HG03469 (cell line): ENCODE data around the gene TMA7B.
"Not testable (repeated sequence)": the region's sequence is repeated elsewhere in the genome, so short reads cannot be mapped to it uniquely, and the experiment has no call there.

Source experiments
- ATAC-seq: cut with Tn5 transposase; IDR thresholded peaks from one replicate; pipeline ENCODE4 v1.9.1; 2021; ENCODE audit warnings: mild to moderate bottlenecking, moderate library complexity, moderate number of reproducible peaks; ENCODE audit not compliant: unreplicated experiment

Gene TMA7B

DNA sequence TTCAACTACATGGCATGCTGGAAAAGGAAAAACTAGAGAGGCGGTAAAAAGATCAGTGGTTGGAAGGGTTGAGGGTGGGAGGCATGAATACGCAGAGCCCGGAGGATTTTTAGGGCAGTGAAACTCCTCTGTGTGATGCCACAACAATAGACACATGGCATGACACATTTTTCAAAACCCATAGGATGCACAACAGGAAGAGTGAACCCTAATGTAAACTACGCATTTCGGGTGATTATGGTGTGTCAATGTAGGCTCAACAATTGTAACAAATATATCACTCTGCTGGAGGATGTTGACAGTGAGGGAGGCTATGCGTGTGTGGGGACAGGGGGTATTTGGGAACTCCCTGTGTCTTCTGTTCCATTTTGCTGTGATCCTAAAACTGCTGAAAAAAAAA, 18.9 kb downstream of the TMA7B start:
- no peak for ATAC-seq

DNA sequence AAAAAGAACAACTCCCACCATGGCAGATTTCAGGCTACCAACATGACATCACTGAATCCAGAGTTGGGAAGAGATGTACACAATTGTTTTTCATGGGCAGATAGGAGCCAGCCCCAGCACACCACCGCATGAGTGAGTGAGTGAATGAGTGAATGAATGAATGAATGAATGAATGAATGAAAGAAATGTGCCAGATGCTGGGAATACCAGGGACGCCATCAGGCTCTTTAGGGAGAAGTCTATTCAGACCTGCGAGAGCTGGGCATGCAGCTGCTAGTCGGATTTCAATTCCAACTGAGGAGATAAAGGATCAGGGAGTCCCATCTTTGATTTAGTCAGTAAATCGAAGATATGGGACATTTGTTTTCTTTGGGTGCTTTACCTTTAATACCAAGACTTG, 19.3 kb downstream of the TMA7B start:
- no peak for ATAC-seq

DNA sequence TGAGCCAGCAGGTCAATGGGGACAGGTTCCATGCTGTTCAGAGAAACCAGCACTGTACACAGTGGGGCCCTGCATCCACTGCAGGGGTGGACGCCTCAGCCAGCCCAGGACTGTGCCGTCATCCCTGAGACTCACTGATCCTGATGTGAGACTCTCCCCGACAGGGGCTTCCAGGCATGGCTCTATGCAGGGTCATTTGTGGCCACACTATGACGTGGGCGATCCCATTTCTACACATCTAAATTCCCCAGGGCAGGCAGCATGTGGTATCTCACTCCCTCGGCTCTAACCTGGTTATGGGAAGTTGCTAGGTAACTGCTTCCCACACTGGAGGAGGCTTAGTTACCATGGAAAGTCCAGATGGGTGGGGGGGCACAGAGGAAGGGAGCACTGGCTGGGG, 20.4 kb downstream of the TMA7B start:
- ATAC-seq, result no peak

DNA sequence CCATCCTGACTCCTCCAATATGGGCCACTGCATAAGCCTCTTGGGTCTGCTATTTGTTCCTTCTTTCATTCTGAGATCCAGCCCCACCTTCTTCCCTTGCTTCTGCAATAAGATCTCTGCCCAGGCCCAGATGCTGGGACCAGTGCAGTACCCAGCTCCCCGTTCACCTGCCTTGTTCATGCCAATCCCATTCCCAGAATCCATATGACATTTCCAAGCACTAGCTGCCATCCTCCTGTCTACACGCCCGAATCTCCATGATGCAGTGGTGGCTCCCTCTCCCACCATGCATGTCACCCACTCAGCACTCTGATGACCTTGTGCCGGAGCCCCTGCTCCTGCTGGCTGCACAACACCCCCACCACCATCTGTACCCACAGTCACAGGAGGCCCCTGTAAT, 23.1 kb downstream of the TMA7B start:
- no peak for ATAC-seq

DNA sequence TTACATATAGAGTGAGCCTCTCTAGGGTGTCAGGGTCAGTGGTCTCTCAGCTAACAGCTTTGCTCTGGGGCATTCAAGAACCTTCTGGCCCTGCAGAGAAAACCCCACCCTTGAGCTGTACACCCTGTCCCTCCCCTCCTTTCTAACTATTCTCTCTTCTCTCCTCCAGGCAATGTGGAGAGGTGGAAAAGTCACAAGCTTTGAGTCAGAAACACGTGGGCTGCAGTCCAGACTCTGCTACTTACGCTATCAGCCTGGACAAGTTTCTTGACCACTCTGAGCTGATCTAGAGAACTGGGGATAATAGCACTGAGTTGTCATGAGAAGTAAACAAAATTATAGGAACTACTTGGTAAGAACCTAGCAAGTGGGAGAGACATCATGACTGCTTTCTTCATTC, 23.8 kb downstream of the TMA7B start:
- no peak for ATAC-seq

DNA sequence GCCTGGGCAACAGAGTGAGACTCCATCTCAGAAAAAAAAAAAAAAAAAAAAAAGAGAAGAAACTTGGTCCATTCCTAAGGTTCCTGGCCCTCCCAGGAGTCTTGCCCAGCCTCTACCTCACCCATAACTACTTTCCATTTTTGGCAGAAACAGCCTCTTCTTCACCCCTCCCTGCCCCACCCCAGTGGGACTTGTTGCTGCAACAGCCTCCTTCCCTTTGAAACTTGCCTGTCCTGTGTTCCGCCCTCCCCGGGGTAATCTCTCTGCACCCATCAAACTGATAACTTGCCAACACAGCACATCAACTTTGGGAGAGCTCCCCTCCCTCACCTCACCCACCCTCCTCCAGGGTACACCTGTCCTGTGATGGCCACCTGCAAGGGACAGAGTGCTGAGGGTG, 24.5 kb downstream of the TMA7B start:
- no peak for ATAC-seq

DNA sequence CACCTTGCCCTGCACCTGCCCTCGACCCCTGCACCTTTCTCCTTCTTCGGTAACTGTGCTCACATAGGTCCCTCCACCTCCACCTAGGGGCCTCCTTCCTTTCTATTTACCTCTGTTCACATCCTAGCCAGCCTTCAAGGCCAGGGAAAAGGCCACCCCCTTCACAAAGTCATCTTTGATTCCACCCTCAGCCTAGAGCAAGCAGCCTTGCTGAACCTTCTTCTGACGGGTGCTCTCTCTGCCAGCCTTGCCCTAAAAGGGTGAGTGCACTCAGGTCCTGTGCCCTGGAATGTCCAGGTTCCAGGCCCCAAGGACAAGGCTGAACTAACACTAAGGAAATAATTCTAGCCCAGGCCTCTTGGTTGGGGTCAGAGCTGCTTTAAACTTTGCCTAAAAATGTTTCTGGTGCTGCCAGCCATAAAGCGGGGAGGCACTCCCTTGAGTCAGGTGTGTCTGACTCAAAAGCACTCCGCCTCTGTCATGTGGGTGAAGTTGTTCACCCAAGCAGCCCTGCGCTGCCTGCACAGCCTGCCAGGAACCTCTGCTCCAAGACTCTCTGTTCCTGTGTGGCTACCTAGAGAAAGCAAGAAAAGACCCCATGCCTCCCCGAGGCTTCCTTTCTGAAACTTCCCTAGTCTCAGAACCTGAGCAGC, 25.3 kb downstream of the TMA7B start:
- ATAC-seq, result no peak

DNA sequence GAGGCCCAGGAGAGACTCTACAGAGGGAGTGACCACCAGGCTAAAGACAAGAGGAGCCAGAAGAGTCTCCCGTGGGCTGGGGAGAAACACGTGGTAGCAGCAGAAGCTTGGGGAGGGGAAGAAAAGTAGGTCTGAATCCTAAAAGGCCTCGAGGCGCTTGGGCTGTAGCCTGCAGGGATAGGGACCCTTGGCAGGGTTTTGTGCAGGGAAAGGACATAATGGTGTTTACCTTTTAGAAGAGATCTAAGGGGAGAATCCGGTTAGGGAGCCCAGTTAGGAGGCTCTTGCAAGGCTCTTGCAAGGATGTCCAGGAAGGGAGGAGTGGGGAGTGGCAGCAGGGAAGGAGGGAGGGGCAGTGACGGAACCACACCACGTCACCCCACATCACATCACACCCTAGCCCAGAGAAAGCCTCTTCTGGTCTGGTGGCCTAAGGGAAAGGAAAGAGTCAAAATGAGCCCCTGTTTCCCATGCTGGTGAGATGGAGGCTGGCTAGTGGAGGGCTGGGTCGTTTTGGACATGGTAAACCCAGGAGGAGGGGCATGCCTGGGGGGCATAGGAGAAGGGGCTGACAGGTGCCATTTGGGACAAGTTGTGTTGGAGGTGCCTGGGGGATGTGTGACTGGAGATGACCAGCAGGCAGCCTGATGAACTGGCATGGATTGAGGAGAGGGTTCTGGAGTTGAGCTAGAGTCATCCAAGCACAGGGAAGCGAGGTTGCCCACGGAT, 28.4 kb downstream of the TMA7B start:
- no peak for ATAC-seq

DNA sequence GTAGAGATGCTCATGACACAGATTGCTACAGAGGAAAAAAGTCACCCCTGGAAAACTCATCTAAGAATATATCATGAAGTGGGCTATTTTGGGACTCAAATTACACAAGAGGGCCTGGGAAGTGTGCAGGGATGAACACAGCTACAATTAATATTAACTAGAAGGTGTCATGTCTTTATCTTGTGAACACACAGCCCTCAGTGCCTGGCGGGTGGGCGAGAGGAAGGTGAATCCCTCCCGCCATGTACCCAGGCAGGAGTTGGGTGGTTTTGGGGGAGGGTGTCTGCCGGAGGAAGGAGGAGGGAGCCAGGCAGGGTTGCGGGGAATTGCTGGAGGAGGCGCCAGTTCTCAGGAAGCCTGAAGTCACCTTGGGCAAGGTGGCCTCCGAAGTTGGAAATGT, 29.4 kb downstream of the TMA7B start:
- no peak for ATAC-seq

DNA sequence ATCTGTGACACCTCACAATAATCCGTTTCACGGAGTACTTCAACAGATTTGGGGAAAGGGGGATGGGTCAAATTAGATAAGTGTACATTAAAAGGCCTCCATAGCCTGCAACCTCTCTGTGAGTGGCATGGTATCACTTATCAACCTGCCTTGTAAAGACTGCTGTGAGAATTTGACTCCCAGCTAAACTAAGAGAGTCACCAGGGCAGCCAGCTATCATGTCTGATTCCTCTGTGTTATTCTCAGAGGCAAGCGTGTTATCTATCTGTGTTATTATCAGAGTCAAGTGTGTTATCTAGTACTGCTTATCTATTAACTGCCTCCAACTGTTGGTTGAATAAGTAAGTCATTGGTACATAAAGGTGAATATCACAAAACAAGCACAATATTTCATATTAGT, 30.5 kb downstream of the TMA7B start:
- ATAC-seq, result no peak

DNA sequence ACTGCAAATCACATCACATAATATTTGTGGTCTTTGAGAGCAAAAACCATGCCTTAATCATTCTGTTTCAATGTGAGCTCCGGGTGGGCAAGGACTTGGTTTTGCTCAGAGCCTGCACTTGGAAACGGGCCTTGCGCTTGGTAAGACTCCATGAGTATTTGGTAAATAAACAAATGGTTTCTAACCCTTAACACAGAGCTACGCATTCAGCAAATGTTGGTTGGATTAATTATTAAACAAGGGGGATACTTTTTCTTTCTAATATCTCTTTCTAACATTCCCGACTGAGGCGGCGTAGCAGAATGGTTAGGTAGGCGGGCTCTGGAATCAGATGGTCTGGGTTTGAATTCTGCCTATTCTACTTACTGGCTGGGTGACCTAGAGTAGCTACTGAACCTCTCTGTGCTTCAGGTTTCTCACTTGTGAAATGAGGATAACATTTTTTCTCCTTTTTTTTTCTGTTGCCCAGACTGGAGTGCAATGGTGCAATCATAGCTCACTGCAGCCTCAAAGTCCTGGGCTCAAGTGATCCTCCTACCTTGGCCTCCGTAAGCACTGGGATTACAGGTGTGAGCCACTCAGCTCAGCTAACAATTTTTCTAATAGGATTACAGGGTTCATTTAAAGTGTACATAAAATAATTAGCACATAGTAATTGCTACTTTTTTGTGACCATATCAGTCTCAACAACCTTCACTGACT, 31.1 kb downstream of the TMA7B start:
- no peak for ATAC-seq

DNA sequence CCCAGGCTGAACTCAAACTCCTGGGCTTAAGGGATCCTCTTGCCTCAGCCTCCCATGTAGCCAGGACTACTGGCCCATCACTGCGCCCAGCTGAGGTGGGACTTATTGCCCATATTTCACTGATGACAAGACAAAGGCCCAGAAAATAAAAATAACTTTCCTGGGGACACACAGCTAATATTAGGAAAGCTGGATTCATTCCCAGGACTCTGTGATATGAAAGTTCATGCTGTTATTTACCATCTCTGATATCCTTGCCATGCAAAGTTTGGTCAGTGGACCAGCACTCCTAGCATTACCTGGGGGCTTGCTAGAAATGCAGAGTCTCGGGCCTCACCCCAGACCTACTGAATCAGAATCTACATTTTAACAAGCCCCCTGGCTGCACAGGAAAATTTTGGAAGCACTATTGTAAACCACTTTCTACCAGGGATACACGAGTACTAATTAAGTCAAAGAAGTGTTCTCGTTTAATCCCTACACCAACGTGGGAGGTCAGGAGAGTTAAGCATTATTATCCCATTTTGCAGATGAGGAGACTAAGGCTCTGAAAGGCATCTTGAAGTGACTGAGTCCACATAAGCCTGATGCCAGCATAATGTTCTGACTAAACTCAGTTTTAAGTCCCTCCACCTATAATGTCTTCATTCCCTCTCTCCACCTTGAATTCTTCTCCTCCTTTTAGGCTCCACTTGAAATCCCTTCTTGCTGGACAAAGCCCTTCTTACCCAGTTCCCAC, 32.1 kb downstream of the TMA7B start:
- no peak for ATAC-seq

DNA sequence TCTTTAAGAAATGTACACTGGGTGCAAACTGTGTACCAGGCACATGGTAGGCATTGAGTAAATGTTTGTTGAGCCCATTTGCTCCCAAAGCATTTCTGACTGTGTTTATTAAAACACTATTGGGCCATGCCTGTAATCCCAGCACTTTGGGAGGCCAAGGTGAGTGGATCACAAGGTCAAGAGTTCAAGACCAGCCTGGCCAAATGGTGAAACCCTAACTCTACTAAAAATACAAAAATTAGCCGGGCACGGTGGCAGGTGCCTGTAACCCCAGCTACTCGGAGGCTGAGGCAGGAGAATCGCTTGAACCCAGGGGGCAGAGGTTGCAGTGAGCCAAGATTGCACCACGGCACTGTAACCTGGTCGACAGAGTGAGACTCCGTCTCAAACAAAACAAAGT, 32.7 kb downstream of the TMA7B start:
- ATAC-seq, result not testable (repeated sequence)

DNA sequence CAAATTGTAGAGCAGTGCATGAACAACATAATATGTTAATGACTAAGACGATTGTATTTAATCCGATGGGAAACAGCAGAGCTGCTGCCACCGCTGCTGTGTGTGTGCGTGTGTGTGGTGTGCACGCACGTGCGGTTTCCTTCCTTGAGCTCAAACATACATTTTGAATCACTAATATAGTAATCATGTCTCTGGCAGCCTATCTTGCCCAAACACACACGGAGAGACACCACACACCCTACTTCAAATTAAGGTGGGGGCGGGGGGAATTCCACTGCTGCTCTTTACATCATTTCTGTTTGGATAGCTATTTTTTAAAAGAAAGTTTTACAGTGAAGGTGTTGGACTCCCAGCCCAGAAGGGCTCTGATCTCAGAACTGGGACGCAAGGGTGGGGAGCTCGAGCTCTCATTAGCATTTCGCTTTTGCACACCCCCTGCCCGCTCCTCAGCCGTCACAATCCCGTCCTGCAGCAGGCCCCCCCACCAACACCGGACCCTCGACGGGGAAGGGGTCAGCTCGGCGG, 33.9 kb downstream of the TMA7B start:
- no peak for ATAC-seq

DNA sequence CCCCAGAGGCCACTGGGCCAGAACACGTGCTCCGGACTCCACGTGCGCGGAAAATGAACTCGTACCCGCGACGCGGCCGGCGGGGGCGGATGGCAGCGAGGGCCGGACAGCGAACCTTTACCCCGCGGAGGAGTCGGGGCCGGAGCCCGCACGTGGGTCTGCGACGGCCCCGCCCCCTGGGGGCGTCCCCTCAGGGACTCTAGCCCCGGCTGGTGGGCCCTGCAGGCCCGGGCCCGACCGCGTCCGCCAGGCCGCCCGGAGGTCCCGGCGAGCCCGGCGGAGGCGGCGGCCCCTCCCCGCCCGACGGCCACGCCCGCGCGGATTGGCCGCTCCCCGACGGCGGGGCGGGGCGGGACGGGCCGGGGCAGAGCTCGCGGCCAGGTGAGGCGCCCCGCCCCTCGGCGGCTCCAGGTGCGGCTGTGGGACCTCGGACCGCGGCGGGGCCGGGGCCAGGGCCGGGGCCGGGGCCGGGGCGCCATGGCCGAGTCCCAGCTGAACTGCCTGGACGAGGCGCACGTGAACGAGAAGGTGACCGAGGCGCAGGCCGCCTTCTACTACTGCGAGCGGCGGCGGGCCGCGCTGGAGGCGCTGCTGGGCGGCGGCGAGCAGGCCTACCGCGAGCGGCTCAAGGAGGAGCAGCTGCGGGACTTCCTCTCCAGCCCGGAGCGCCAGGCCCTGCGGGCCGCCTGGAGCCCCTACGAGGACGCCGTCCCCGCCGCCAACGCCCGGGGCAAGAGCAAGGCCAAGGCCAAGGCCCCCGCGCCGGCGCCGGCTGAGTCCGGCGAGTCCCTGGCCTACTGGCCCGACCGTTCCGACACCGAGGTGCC, 34.6 kb downstream of the TMA7B start, which contains the start of gene FAM83F:
Gene FAM83F (plus strand): TSS at position 389 of the 827 bp plus-strand sequence. CDS start 89 bp downstream, at position 478.
- no peak for ATAC-seq

DNA sequence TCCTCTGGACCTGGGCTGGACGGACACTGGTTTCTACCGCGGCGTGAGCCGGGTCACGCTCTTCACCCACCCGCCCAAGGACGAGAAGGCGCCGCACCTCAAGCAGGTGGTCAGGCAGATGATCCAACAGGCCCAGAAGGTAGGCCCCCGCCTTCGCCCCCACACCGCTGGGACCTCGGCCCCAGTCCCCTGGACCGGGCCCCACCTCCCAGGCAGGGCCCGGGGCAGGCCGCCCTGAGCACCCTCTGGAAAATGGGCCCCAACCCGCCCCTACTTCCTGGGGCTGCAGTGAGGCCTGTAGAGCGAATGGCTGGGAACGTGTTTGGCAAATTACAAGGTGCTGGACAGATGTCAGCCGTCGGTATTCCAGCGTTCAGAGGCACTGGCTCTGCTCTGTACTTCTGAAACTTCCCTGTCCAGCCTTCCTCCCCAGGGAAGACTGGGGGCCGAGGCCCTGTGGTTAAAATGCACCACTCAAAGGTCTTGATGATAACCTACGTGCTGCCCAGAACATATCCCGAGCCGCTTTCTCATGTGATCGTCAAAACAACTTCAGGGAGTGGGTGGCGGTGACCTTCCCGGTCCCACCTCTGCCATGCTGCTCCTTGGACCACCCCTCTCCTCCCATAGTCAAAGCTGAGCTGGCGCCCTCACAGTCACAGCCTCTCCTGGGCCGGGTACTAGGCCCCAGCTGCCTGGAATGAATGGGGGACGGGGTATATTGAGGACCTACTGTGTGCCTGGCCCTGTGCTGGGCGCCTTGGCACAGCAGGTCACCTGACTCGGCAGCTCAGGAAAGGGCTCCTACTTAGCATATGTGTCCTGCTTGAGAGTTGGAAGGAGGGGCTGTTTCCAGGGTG, 35.4 kb downstream of the TMA7B start:
- ATAC-seq, result no peak

DNA sequence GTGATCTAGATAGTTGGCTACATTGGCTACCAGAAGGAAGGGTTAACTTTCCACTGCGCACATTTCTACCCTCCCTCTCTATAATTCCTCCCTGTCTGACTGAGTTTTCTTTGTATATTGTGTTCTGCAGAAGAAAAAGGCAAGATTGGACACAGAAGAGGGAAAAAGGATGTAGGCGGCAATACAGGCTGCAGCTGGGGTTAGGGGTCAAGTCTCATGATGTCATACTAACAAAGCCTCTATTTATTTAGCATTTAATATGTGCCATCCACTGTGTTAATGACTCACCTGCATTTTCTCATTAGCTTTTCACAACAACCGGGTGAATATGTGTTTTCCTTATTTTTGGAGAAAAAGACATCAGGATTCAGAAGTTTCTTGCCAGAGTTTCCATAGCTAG, 36.5 kb downstream of the TMA7B start:
- ATAC-seq, result no peak

DNA sequence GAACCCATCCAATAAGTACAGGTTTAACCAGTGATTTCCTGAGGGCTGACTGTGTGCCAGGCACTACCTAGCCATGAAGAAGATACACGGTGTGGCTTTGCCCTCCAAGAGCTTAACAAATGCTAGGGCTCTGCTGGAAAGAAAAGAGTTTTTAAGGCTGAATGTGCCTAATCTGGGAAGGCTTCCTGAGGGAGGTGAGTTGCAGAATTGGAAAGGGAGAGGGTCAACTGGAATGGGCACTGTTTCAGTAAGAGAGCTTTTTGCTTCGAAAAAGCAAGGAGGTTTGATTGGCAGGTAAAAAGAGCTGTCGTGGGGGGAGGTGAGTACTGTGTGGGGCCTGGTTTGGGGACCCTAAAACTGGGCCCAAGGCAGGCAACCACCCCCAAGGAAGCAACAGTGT, 37.2 kb downstream of the TMA7B start:
- no peak for ATAC-seq
